ENCODE data around the gene RPS6KB2. TPM values are rescaled to one million over a fixed set of nuclear protein-coding genes. Genes with fewer than 3 reads are reported as not detected.

RPS6KB2 gene
- total and polyA plus RNA-seq, 12 donors: 16.3 to 46.3 (median 23.2) TPM

DNA sequence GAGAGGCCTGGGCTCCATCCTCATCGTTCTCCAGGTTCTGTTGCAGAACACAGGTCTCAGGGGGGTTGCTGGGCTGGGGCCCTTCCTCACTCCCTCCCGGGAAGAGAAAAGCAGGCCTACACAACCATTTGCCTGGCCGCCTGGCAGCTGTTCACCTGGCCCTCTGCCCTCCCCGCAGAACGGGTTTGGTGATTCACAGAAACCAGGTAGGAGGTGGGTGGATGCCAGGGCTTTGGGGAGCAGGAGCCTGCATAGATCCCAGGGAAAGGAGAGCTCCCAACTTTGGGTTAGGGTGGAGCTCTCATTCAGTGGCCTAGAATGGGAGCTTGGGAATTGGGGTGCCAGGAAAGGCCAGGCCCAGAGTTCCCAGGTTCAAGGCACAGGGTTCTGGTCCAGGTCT is 39.8 kb downstream of the RPS6KB2 start:
- peak overlapping the region in 8 of 10 donors; percentile 85 to 94 (median 90) for H3K27ac ChIP-seq
- ATAC-seq (no peak), DNase-seq (no peak)
- intact Hi-C loops (cut with DNase I): loop anchor here in 8 of 10 donors (2.0 to 5.0 kb wide), 6 partner anchors 37 to 76 kb away; partner anchors contain the start of genes PPP1CA (in 6 of the 8), TBC1D10C (in 6 of the 8), PITPNM1 (in 2 of the 8) and RPS6KB2 (in 2 of the 8)
- H3K36me3 ChIP-seq: peaks cover 0 to 6% (median 0%) of the 10 kb centered on the region in 9 donors
- no peaks in the 10 kb centered on the region for H3K9me3 ChIP-seq
- H3K4me1 ChIP-seq: peaks cover 8 to 55% (median 30%) of the 10 kb centered on the region in 9 donors
- no peak for TF ChIP-seq CTCF (IDR thresholded peaks at IDR 0.05)
- peak overlapping the region in 9 of 10 donors; percentile 67 to 99 (median 84) for H3K4me3 ChIP-seq
- 20 to 33% methylated on average over 5 of the region's 5 CpGs for WGBS, 2 donors
- no peaks in the 10 kb centered on the region for H3K27me3 ChIP-seq

DNA sequence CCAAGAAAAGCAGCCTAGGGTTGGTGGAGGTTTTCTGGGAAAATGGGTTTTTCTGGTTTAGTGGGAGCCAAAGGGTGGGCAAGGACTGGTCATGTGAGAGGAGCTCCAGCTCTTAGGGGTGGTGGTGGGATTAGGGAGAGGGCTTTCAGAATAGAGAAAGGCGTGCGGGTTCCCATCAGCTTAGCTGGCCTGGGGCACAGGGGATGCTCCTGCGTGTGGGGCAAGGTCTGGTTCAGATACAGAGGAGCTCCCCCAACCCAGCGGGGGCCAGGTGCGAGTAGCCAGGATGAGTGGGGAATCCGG is 40.1 kb downstream of the RPS6KB2 start:
- Histone ChIP-seq H3K4me3 (peak overlapping the region; percentile 67 to 99 (median 84)), H3K9me3 (no peaks in the 10 kb centered on the region), H3K36me3 (peaks cover 0 to 6% (median 0%) of the 10 kb centered on the region in 9 donors), H3K27me3 (no peaks in the 10 kb centered on the region), H3K27ac (peak overlapping the region; percentile 44 to 94 (median 89)), H3K4me1 (peaks cover 8 to 54% (median 28%) of the 10 kb centered on the region in 9 donors)
- ATAC-seq (peak in 1 of 8 donors; percentile 3), DNase-seq (no peak)
- 5 to 8% methylated on average over 6 of the region's 6 CpGs for WGBS, 2 donors
- intact Hi-C loops (cut with DNase I): loop anchor here in 8 of 10 donors (2.0 to 5.0 kb wide), 6 partner anchors 36 to 76 kb away; partner anchors contain the start of genes PPP1CA (in 6 of the 8), TBC1D10C (in 6 of the 8), PITPNM1 (in 2 of the 8) and RPS6KB2 (in 2 of the 8)
- TF ChIP-seq CTCF (IDR thresholded peaks at IDR 0.05): no peak

DNA sequence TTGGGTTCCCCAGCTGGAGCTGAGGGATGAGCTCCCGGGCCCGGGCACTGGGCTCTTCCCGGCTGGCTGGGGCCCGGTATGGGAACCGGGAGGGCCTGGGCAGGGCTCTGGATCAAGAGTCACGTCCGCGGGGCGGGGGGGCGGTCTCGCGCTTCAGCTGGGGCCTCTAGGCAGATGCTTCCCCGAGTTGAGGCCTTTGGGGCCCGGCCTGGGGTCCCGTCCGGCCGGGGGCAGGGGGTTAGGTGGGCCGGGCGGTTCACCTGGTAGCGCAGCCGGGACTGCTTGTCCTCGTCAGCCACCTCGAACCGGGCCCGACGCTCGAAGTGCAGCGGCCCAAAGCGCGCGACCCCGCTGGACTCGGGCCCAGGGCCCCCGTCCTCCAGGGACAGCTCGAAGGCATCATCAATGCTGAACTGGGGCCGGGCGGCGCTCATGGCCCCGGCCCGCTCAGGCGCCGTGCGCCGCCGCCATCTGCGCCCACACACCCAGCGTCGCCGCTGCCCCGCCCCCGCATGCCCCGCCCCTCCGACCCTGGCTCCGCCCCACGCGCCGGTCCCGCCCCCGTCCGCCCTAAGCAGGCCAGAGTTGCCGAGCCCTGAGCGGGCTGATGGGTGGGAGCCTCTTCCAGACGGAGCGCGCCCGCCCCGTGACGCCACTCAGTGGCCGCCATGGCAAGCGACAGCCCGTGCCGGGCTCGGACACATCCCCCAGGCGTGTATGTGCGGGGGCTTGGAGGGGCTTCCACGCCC is 40.6 kb downstream of the RPS6KB2 start, which contains the start of gene TMEM134:
TSS of gene TMEM134 (minus strand) at position 493 of the 749 bp plus-strand sequence. CDS start at position 434, 59 bp downstream.
- peaks cover 6 to 49% (median 24%) of the 10 kb centered on the region in 9 donors for H3K4me1 ChIP-seq
- peak; percentile 92 to 94 for DNase-seq
- intact Hi-C loops (cut with DNase I): loop anchor here in 8 of 10 donors (1.0 to 5.0 kb wide), 8 partner anchors 36 to 77 kb away; partner anchors contain the start of genes PPP1CA (in 6 of the 8), TBC1D10C (in 6 of the 8), PITPNM1 (in 3 of the 8) and CDK2AP2 (in 2 of the 8)
- peak; percentile 92 to 96 (median 94) for ATAC-seq
- peaks cover 0 to 6% (median 0%) of the 10 kb centered on the region in 9 donors for H3K36me3 ChIP-seq
- no peaks in the 10 kb centered on the region for H3K27me3 ChIP-seq
- no peaks in the 10 kb centered on the region for H3K9me3 ChIP-seq
- 1% methylated on average over 53 to 76 of the region's 76 CpGs for WGBS, 2 donors
- TF ChIP-seq CTCF (IDR thresholded peaks at IDR 0.05): peak in 8 of 9 donors; percentile 44 to 73 (median 56)
- peak within 1 kb of the TSS; percentile 67 to 99 (median 84) for H3K4me3 ChIP-seq
- peak within 1 kb of the TSS; percentile 44 to 94 (median 89) for H3K27ac ChIP-seq

DNA sequence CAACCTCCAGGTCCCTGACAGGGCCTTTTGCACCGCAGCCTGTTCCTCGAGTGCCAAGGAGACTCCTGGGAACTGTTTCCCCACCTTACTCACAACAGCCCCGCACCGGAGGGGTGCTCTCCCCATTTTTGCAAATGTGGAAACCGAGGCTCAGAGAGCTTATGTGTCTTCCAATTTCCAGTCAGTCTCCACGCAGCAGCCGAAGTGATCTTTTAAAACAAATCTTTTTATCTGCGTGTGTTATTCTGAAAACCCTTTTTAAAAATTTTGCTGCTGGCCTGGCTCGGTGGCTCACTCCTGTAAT is 41.2 kb downstream of the RPS6KB2 start:
- H3K9me3 ChIP-seq: no peaks in the 10 kb centered on the region
- peak overlapping the region in 9 of 10 donors; percentile 67 to 99 (median 84) for H3K4me3 ChIP-seq
- intact Hi-C loops (cut with DNase I): loop anchor here in 8 of 10 donors (1.0 to 5.0 kb wide), 8 partner anchors 35 to 77 kb away; partner anchors contain the start of genes PPP1CA (in 6 of the 8), TBC1D10C (in 6 of the 8), PITPNM1 (in 3 of the 8) and CDK2AP2 (in 2 of the 8)
- H3K36me3 ChIP-seq: peaks cover 0 to 6% (median 0%) of the 10 kb centered on the region in 9 donors
- no peaks in the 10 kb centered on the region for H3K27me3 ChIP-seq
- peak overlapping the region; percentile 37 to 94 (median 89) for H3K27ac ChIP-seq
- TF ChIP-seq CTCF (IDR thresholded peaks at IDR 0.05): peak in 1 of 9 donors; percentile 3
- no peak for ATAC-seq
- H3K4me1 ChIP-seq: peaks cover 3 to 43% (median 20%) of the 10 kb centered on the region in 9 donors
- DNase-seq: no peak
- 13 to 20% methylated on average over 9 of the region's 9 CpGs for WGBS, 2 donors

Data from heart right ventricle (tissue), 16 donors.